ENCODE results near the gene SLA2.
"Not testable (repeated sequence)": the region's sequence is repeated elsewhere in the genome, so short reads cannot be mapped to it uniquely, and the experiment has no call there.

Gene SLA2

GRCh38 chr20:36645998-36646397 is at the start of gene SLA2:
TSS of gene SLA2 (minus strand) at chr20:36646196. CDS start at chr20:36641335, 4,861 bp downstream.
- DNase-seq (ENCODE audit: low spot score), result peak; percentile 74

- DNase-seq (ENCODE audit: low spot score), result not testable (repeated sequence)
Observed at GRCh38 chr20:36695467-36695866, 49.5 kb upstream of the SLA2 start.

- no peak for DNase-seq (ENCODE audit: low spot score)
Observed at GRCh38 chr20:36688630-36689029, 42.6 kb upstream of the SLA2 start.

- no peak for DNase-seq (ENCODE audit: low spot score)
Observed at GRCh38 chr20:36687850-36688249, 41.9 kb upstream of the SLA2 start.

- no peak for DNase-seq (ENCODE audit: low spot score)
Observed at GRCh38 chr20:36686944-36687343, 40.9 kb upstream of the SLA2 start.

- no peak for DNase-seq (ENCODE audit: low spot score)
Observed at GRCh38 chr20:36686504-36686903, 40.5 kb upstream of the SLA2 start.

GRCh38 chr20:36684747-36685146 is 38.8 kb upstream of the SLA2 start:
- no peak for DNase-seq (ENCODE audit: low spot score)

- no peak for DNase-seq (ENCODE audit: low spot score)
Observed at GRCh38 chr20:36682311-36682710, 36.3 kb upstream of the SLA2 start.

GRCh38 chr20:36677422-36677771 is 31.4 kb upstream of the SLA2 start:
- no peak for DNase-seq (ENCODE audit: low spot score)

- DNase-seq (ENCODE audit: low spot score), result no peak
Observed at GRCh38 chr20:36676701-36677421, 30.9 kb upstream of the SLA2 start.

GRCh38 chr20:36675545-36675944 is 29.5 kb upstream of the SLA2 start:
- DNase-seq (ENCODE audit: low spot score), result not testable (repeated sequence)

GRCh38 chr20:36672991-36673390 is 27.0 kb upstream of the SLA2 start:
- no peak for DNase-seq (ENCODE audit: low spot score)

GRCh38 chr20:36670665-36671357 is 24.8 kb upstream of the SLA2 start:
- no peak for DNase-seq (ENCODE audit: low spot score)

GRCh38 chr20:36666181-36666740 is 20.3 kb upstream of the SLA2 start:
- DNase-seq (ENCODE audit: low spot score), result no peak

GRCh38 chr20:36663031-36663430 is 17.0 kb upstream of the SLA2 start:
- DNase-seq (ENCODE audit: low spot score), result no peak

GRCh38 chr20:36658300-36658699 is 12.3 kb upstream of the SLA2 start:
- peak; percentile 36 for DNase-seq (ENCODE audit: low spot score)

- DNase-seq (ENCODE audit: low spot score), result no peak
Observed at GRCh38 chr20:36656733-36657132, 10.7 kb upstream of the SLA2 start.

GRCh38 chr20:36655004-36655403 is 9.0 kb upstream of the SLA2 start:
- no peak for DNase-seq (ENCODE audit: low spot score)

GRCh38 chr20:36654506-36654905 is 8.5 kb upstream of the SLA2 start:
- no peak for DNase-seq (ENCODE audit: low spot score)

GRCh38 chr20:36653456-36653855 is 7.5 kb upstream of the SLA2 start:
- DNase-seq (ENCODE audit: low spot score), result no peak

GRCh38 chr20:36647196-36648121 is 1.5 kb upstream of the SLA2 start:
- DNase-seq (ENCODE audit: low spot score), result no peak

GRCh38 chr20:36646678-36647077 is 682 bp upstream of the SLA2 start:
- DNase-seq (ENCODE audit: low spot score), result no peak
